NCI-H2081 treated with DMSO at 0.1 percent for 48 hours (cell line): ENCODE data around the gene EPHB1.
"Not testable (repeated sequence)": the region's sequence is repeated elsewhere in the genome, so short reads cannot be mapped to it uniquely, and the experiment has no call there.

Experiments used
- DNase-seq: peaks from one replicate; lab custom pipeline; 2025; lab: John Stamatoyannopoulos, UW

EPHB1 gene

DNA sequence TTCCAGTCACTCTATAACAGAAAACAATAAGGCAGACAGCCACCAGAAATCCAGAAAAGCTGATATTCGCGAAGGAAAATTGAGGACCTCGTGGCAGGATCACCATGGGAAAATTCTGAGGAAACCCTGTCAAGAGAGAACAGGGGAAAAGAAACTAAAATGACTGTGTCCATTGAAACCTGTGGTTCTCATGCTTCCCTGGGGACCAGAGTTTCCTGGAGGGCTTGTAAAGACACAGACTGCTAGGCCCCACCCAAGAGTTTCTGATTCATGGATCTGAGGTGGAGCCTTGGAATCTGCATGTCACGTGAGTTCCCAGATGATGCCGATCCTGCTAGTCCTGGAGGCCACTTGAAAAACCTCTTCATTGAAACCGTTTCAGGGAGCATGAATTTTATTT is 420.5 kb downstream of the EPHB1 start:
- DNase-seq, result no peak

DNA sequence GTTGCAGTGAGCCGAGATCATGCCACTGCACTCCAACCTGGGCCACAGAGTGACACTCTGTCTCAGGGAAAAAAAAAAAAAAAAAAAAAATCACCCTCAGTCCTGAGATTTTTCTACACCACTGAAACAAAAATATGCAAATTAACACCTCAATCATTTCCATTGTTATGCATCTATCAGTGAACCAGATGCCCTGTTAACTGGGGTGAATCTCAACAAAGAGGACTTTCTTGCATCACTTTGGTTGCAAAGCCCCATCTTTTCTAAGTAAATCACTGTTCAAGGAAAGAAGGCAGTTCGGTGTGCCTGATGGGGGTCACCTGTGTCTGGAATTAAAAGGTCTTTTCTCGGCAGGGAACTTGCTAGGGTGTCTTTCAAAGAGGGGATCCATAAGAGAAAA is 421.6 kb downstream of the EPHB1 start:
- DNase-seq, result no peak

GRCh38 chr3:135217730-135218129 is 422.7 kb downstream of the EPHB1 start:
- DNase-seq, result no peak

DNA sequence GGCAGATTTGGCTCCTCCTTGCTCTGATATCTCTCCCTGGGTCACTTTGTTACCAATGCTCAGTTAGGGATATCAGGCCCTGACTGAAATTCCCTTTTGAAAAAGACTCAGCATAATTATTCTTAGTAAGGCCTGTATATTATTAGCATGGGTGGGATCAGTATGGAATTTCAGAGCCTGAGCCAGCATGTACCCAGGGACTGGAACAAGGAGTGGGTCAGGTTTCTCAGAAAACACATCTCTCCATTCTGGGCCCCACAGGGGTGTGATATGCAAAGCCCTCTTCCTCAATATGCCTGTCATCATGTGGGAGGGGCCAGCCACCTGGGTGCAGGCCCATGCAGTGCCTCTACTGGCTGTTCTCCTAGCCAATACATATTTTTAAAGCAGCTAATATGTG is 423.2 kb downstream of the EPHB1 start:
- no peak for DNase-seq

DNA sequence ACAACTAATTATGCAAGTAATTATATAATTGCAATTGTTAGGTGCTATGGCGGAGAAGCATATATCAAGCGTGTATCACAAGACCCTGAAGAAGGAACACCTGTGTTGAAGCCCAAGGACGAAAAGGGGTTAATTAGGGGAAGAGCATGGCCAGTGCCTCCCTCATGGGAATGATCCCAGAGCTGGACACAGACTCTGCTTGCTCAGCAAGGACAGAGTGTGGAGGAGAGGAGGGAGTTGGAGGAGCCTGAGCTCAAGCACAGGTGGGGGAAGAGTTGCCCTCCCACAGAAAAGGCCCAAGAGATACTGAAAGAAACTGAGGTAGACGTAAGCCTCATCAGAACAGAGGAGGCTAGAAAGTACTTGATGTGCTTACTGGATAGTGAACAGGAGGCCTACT is 423.7 kb downstream of the EPHB1 start:
- DNase-seq, result no peak

GRCh38 chr3:135224815-135225362 is 429.8 kb downstream of the EPHB1 start:
- no peak for DNase-seq

DNA sequence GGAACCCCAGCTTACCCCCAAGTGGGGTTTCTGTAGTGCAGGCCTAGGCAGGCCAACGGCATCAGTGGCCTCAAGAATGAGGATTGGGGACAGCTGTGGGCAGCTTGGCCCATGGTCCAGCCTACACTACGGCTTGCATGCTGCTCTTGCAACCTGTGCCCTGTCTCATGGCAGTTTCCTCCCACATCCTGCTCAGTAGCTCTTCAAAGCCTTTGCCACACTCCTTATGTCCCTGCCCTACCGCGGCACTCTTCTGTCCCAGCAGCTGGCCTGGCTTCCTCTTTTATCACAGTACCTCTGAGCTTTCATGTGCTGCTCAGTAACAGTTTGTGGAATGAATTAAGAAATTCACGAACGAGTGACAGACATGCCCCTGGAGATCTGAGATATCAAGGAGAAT is 431.0 kb downstream of the EPHB1 start:
- DNase-seq, result no peak

DNA sequence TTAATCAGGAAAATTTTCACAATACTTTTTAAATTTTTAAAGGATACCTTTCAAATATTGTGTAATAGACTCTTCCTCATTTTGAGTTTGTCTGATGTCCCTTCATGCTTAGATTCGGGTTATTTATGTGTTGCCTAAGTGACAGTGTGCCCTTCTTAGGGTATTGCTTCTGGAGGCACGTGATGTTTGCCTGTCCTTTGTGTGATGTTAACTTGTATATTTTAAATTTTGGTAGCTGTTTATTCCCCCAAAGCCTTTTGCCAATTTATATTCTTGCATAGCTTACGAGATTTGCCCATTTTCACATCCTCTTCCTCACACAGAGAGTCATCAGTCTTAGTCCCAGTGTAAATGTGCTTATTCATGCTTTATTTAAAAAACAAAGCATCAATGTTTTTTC is 433.1 kb downstream of the EPHB1 start:
- no peak for DNase-seq

GRCh38 chr3:135229018-135229495 is 434.0 kb downstream of the EPHB1 start:
- DNase-seq, result peak; percentile 100

DNA sequence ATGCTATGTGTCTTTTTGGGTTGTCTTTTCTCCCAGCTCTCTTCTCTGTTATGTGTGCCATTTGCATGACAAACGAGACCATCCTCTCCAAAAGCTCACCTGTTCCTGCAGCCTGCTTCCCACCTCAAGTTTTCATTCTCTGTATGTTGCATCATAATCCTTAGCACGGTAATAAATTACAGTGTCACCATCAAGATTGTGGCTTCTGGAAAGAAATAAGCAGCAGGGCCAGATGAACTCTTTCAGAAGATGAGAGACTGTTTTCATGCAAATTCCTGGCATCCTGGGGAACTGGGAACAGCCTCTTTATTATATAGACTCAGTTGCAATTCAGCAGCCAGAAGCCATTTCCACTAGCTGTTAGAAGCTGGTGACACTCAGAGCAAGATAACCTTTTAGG is 436.7 kb downstream of the EPHB1 start:
- no peak for DNase-seq

GRCh38 chr3:135232226-135232625 is 437.2 kb downstream of the EPHB1 start:
- no peak for DNase-seq

DNA sequence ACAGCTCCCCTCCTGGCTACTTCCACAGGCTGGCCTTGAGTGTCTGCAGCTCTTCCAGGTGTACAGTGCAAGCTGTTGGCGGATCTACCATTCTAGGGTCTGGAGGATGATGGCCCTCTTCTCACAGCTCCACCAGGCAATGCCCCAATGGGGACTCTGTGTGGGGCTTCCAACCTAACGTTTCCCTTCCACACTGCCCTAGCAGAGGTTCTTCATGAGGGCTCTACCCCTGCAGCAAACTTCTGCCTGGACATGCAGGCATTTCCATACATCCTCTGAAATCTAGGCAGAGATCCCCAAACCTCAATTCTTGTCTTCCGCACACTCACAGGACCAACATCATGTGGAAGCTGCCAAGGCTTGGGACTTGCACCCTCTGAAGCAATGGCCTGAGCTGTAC is 438.4 kb downstream of the EPHB1 start:
- not testable (repeated sequence) for DNase-seq

DNA sequence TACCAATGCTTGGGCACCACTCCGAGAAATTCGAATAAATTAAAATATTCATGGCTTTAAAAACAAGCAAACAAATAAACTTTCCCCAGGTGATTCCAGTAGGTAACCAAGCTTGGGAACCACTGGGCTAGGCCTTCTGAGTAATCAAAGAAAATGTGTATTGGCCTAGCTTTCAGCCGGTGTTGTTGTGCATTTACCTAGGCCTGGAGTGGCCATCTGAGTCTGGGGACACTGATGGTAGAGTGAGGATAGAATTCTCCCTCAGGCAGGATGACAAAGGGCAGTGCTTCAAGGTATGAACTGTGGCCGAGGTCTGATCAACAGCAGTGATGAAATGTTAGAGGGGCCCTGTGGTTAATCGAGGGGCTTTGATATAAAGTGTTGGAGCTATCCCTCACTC is 440.5 kb downstream of the EPHB1 start:
- DNase-seq, result no peak

- no peak for DNase-seq
Observed at GRCh38 chr3:135237371-135238143, 442.5 kb downstream of the EPHB1 start.

GRCh38 chr3:135238236-135238830 is 443.3 kb downstream of the EPHB1 start:
- no peak for DNase-seq

- no peak for DNase-seq
Observed at GRCh38 chr3:135238871-135239614, 444.0 kb downstream of the EPHB1 start.

DNA sequence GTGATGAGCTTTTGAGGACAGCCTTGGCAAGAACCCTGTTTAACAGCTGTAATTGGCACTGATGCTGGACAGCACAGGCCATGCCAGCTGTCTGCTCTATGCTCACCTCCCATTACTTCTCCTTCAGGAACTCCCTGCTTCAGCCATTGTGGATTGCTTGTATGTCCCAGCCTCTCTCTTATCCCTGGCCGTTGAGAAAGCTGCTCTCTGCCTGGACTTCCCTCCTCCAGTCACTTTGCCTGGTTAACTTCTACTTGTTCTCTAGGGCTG is 444.5 kb downstream of the EPHB1 start:
- no peak for DNase-seq

GRCh38 chr3:135240426-135240825 is 445.4 kb downstream of the EPHB1 start:
- DNase-seq, result no peak

- no peak for DNase-seq
Observed at GRCh38 chr3:135242285-135242684, 447.2 kb downstream of the EPHB1 start.

GRCh38 chr3:135243616-135244015 is 448.6 kb downstream of the EPHB1 start:
- DNase-seq, result no peak

GRCh38 chr3:135246027-135246426 is 451.0 kb downstream of the EPHB1 start:
- no peak for DNase-seq

DNA sequence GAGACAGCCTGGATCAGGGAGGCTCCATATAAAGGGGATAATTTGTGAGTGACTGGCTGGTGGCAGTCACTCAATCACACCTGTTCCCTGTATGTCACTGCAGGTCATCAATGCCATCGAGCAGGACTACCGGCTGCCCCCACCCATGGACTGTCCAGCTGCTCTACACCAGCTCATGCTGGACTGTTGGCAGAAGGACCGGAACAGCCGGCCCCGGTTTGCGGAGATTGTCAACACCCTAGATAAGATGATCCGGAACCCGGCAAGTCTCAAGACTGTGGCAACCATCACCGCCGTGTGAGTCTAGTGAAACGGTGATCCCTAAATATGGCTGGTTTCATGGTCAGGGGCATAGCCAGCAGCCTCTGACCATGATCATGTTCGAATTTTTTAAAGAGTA is 453.2 kb downstream of the EPHB1 start:
- DNase-seq, result no peak

GRCh38 chr3:135249186-135249585 is 454.1 kb downstream of the EPHB1 start:
- DNase-seq, result no peak
